ENCODE results near the gene SMTNL2. TPM values are rescaled to one million over a fixed set of nuclear protein-coding genes. Genes with fewer than 3 reads are reported as not detected.
A peak's percentile ranks its signal among the peaks of the same experiment; 100 is the strongest.

SMTNL2 gene
- total RNA-seq, 1 experiment from 2014 or later, result 2.7 TPM

DNA sequence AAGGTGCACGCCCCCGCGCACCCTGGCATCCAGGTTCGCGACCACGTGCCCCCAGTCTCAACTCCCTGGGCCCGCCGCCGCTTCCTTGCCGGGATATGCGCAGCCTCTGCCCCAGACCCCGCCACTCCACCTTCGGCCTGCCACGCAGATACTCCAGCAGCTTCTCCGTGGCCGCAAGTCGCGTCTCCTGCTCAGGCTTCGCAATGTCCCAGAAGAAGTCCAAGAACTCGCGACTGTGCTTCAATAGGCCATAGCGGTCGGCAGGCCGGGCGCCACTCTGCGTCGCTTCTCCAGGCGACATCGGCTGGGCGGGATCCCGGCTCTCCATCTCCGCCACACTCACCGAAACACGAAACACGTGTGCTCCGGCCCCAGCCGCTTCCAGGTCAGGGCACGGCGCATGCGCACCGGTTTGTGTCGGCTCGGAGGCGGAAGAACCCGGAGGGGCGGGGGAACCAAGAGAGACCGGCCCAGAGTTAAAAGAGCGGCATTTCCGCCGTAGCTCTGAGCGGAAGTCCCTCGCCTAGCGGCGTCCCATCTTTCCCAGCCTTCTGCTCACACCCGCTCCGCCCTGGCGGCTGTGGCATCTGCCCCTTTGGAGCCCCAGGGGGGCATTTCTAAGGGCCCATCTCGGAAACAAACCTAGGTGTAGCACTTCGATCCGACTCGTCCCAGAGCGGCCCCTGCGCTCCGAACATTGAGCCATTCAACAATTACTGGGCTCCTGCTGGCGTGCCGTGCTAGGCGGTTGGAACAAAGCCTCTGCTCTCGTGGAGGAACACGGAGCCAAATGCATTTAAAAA, 29.1 kb upstream of the SMTNL2 start, which contains the start of gene MYBBP1A (continued):
- TF ChIP-seq, protein P1, sequence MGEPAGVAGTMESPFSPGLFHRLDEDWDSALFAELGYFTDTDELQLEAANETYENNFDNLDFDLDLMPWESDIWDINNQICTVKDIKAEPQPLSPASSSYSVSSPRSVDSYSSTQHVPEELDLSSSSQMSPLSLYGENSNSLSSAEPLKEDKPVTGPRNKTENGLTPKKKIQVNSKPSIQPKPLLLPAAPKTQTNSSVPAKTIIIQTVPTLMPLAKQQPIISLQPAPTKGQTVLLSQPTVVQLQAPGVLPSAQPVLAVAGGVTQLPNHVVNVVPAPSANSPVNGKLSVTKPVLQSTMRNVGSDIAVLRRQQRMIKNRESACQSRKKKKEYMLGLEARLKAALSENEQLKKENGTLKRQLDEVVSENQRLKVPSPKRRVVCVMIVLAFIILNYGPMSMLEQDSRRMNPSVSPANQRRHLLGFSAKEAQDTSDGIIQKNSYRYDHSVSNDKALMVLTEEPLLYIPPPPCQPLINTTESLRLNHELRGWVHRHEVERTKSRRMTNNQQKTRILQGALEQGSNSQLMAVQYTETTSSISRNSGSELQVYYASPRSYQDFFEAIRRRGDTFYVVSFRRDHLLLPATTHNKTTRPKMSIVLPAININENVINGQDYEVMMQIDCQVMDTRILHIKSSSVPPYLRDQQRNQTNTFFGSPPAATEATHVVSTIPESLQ (CRISPR knock-in tag; IDR thresholded peaks at IDR 0.05), result no peak
- TF ChIP-seq KAT7 (CRISPR knock-in tag; IDR thresholded peaks at IDR 0.05; ENCODE audit: borderline replicate concordance), result 0 out of 2 replicates have a peak, but pooled peaks have one; percentile 47
- TF ChIP-seq AR (CRISPR knock-in tag; IDR thresholded peaks at IDR 0.05), result no peak
- TF ChIP-seq, protein P2, sequence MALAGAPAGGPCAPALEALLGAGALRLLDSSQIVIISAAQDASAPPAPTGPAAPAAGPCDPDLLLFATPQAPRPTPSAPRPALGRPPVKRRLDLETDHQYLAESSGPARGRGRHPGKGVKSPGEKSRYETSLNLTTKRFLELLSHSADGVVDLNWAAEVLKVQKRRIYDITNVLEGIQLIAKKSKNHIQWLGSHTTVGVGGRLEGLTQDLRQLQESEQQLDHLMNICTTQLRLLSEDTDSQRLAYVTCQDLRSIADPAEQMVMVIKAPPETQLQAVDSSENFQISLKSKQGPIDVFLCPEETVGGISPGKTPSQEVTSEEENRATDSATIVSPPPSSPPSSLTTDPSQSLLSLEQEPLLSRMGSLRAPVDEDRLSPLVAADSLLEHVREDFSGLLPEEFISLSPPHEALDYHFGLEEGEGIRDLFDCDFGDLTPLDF (CRISPR knock-in tag; IDR thresholded peaks at IDR 0.05), result no peak
- TF ChIP-seq STAT6 (CRISPR knock-in tag; conservative IDR thresholded peaks at IDR 0.05; ENCODE audit: low read depth), result no peak
- no peak for TF ChIP-seq NFATC4 (CRISPR knock-in tag; IDR thresholded peaks at IDR 0.05)
- TF ChIP-seq CDX4 (CRISPR knock-in tag; IDR thresholded peaks at IDR 0.05; ENCODE audit: borderline replicate concordance), result no peak
- no peak for TF ChIP-seq AFF4 (CRISPR knock-in tag; IDR thresholded peaks at IDR 0.05; ENCODE audit: borderline replicate concordance)
- TF ChIP-seq, protein P3, sequence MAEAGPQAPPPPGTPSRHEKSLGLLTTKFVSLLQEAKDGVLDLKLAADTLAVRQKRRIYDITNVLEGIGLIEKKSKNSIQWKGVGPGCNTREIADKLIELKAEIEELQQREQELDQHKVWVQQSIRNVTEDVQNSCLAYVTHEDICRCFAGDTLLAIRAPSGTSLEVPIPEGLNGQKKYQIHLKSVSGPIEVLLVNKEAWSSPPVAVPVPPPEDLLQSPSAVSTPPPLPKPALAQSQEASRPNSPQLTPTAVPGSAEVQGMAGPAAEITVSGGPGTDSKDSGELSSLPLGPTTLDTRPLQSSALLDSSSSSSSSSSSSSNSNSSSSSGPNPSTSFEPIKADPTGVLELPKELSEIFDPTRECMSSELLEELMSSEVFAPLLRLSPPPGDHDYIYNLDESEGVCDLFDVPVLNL (CRISPR knock-in tag; IDR thresholded peaks at IDR 0.05; ENCODE audit: borderline replicate concordance, low read depth), result no peak
- TF ChIP-seq IRF2 (CRISPR knock-in tag; IDR thresholded peaks at IDR 0.05; ENCODE audit: borderline replicate concordance, low read depth), result no peak
- no peak; the same call in 1 of the 2 replicates for TF ChIP-seq SP1 (CRISPR knock-in tag; conservative IDR thresholded peaks at IDR 0.05)
- TF ChIP-seq CREM (CRISPR knock-in tag; IDR thresholded peaks at IDR 0.05), result peak; percentile 41
- TF ChIP-seq TEAD1 (CRISPR knock-in tag; IDR thresholded peaks at IDR 0.05), result 0 out of 2 replicates have a peak, but pooled peaks have one; percentile 74
- TF ChIP-seq ZNF138 (CRISPR knock-in tag; conservative IDR thresholded peaks at IDR 0.05), result no peak
- peak; percentile 63; the same call in 1 of the 2 replicates for TF ChIP-seq NR2C2 (CRISPR knock-in tag; IDR thresholded peaks at IDR 0.05)
- no peak for TF ChIP-seq ZNF532 (CRISPR knock-in tag; IDR thresholded peaks at IDR 0.05; ENCODE audit: borderline replicate concordance)

Measured in WTC11 (cell line).